ENCODE data around the gene ALDH1L1.

Gene ALDH1L1

GRCh38 chr3:126146034-126146433 is 34.4 kb downstream of the ALDH1L1 start:
- no peak for TF ChIP-seq CTCF (conservative IDR thresholded peaks at IDR 0.05; ENCODE audit: low read length)
- DNase-seq (ENCODE audit: low read depth), result no peak

DNA sequence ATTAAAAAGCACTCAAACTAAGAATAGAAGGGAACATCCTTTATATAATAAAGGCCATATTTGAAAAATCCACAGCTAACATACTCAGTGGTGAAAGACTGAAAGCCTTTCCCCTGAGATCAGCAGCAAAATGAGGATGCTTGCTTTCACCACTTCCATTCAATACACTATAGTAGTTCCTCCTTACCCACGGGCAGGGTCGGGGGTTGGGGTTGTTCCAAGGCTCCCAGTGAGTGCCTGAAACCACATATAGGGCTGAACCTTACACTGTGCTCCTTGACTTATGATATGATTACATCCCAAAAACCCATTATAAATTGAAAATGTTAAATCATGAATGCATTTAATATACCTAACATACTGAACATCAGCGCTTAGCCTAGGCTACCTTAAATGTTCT is 37.7 kb downstream of the ALDH1L1 start:
- no peak for DNase-seq (ENCODE audit: low read depth)
- no peak overlapping the region for H3K4me3 ChIP-seq (ENCODE audit: low read length)
- TF ChIP-seq CTCF (conservative IDR thresholded peaks at IDR 0.05; ENCODE audit: low read length), result no peak

More at GRCh38 chr3:126146034-126146433, 34.4 kb downstream of the ALDH1L1 start:
- no peak overlapping the region for H3K4me3 ChIP-seq (ENCODE audit: low read length)

DNA sequence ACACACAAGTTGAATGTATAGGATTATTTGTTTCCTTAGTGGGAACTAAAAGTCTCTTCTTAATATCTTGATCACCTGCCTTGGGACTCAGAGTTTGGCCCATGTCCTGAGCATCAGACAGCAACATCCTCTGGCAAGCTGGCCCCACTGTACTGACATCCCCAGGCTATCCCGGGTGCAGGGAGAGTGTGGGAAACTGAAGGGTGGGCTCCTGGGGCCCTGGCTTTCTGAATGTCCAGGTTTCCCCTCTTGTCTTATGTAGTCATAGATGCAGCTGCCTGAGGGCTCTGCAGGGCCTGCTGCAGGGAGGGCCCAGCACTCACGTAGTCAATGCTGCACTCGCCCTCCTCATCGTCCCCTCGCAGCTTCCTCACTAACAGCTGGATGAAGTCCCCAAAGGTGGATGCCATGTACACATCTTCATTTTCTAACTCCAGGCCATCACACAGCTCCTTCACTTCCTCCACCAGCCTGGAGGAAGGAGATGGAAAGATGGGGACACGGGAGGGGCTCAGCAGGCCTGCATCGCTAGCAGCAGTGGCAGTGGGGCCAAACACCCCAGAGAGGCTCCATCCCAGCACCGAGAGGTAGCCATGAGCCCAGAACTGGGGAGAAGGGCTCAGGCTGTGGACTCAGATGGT is 42.8 kb downstream of the ALDH1L1 start:
- no peak for DNase-seq (ENCODE audit: low read depth)
- no peak overlapping the region for H3K4me3 ChIP-seq (ENCODE audit: low read length)
- TF ChIP-seq CTCF (conservative IDR thresholded peaks at IDR 0.05; ENCODE audit: low read length), result no peak

DNA sequence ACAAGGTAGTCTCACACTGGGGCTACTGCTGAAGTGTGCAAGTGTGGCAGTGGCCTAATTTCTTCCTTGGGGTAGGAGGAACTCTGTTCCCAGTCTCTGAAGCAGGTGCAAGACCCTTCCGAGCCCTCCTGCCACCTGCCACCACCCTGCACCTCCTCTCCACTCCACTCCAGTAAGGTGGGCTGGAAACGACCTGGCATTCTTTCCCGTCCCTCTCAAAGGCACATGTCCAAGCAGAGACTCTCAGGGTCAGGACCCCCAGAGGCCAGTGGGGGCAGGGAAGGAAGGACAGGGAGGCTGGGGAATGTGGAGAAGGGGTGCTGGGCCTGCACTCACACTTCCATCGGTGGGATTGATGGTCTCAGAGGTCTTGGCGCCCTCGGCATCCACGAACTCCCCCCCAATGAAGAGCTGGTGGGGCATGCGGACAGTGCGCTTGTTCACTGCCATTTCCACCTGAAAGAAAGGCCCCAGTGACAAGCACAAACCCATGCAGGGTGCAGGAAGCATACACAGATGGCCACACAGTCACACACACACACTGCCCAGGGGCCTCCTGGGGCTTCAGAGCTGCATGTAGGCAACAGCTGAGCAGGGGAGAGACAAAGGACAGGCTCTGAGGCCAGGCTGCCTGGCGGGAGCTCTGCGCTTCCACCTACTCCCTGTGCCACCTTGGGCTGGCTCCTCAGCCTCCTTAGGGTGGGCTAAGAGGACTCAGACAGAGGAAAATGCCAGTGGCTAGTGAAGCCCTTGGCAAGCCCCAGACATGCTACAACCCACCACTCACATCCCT is 43.8 kb downstream of the ALDH1L1 start:
- H3K4me3 ChIP-seq (ENCODE audit: low read length), result no peak overlapping the region
- DNase-seq (ENCODE audit: low read depth), result no peak
- TF ChIP-seq CTCF (conservative IDR thresholded peaks at IDR 0.05; ENCODE audit: low read length), result no peak

DNA sequence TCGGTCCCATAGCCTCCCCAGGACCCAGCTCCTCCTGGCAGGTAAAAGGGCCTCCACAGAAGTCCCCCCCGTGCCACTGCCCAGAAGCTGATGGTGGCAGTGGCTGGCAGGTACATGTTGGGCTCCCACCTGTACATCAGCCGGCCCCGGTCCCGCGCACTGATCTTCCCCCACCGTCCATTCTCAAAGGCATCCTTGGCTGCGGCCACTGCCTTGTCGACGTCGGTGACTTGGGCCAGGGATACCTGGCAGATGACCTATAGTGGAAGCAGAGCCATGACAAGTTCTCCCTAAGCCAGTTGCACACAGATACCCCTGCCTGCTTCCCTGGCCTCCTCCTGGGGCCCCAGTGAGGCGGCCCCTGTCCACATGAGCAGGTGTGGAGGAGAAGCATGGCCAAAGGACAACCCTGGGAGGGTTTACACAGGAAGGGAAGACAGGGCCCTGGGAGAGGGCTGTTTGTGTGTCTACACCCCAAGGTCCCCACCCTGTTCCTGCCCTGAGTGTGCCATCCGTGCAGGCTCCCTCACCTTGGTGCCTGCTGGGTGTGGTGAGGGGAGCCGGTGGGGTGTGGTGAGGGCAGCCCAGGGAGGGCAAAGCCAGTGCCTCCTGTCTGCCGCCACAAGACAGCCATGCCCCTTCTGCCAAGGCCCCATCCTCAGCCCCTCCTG is 44.8 kb downstream of the ALDH1L1 start:
- no peak for DNase-seq (ENCODE audit: low read depth)
- TF ChIP-seq CTCF (conservative IDR thresholded peaks at IDR 0.05; ENCODE audit: low read length), result no peak
- H3K4me3 ChIP-seq (ENCODE audit: low read length), result no peak overlapping the region

DNA sequence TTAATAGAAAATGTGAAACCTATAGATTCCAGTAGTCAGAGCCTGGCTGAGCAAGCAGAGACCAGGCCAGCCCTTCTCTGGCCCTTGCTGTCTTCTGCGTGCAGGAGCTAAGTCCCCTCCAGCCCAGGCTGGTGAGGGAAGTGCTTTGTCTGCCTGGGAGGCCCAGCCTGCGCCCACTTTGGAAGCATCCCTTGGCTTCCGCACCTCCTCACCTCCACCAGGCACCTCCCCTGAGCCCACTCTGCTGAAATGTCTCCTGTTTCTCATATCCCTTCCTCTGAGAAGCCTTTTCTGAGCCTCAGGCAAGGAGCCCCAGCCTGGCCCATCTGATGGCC is 45.3 kb downstream of the ALDH1L1 start:
- H3K4me3 ChIP-seq (ENCODE audit: low read length), result no peak overlapping the region
- TF ChIP-seq CTCF (conservative IDR thresholded peaks at IDR 0.05; ENCODE audit: low read length), result no peak
- no peak for DNase-seq (ENCODE audit: low read depth)
